WTC11 (cell line): ENCODE results near the gene GIGYF2. TPM values are rescaled to one million over a fixed set of nuclear protein-coding genes. Genes with fewer than 3 reads are reported as not detected.

Source experiments
- ATAC-seq: fragments of 200-7000 bp; cut with Tn5 transposase; 2 replicates; pipeline ENCODE4 v1.10.0; 2021; ENCODE audit warnings: mild to moderate bottlenecking, moderate library complexity
- CTCF ChIA-PET: fragments of 300-600 bp; sonication (Branson Sonifier 250); formaldehyde crosslinking; loops from one replicate; lab custom pipeline; 2021; ENCODE audit warnings: antibody characterized with exemption; lab: Charles Lee
- POLR2A ChIA-PET: fragments of 350-600 bp; sonication (Branson Sonifier 250); formaldehyde crosslinking; loops from one replicate; lab custom pipeline; 2021; ENCODE audit warnings: antibody characterized with exemption; lab: Charles Lee
- DNase-seq: peaks from one replicate; pipeline ENCODE4 v3.0.0; 2021; ENCODE audit warnings: low spot score
- H3K27ac Mint-ChIP-seq: 2 replicates; pipeline ENCODE4 v1.8.0; 2021; ENCODE audit warnings: mixed read lengths
- H3K27me3 Mint-ChIP-seq: 2 replicates; pipeline ENCODE4 v1.8.0; 2021; ENCODE audit warnings: low read depth, mild to moderate bottlenecking, moderate library complexity, mixed read lengths
- H3K36me3 Mint-ChIP-seq: 2 replicates; pipeline ENCODE4 v1.8.0; 2021; ENCODE audit warnings: mixed read lengths
- H3K4me1 Mint-ChIP-seq: 2 replicates; pipeline ENCODE4 v1.8.0; 2022; ENCODE audit warnings: mixed read lengths
- H3K4me3 Mint-ChIP-seq: 2 replicates; pipeline ENCODE4 v1.8.0; 2021; ENCODE audit warnings: mild to moderate bottlenecking, moderate library complexity, mixed read lengths
- H3K9me3 Mint-ChIP-seq: 2 replicates; pipeline ENCODE4 v1.8.0; 2021; ENCODE audit warnings: mixed read lengths
- CREM ChIP-seq: sonication (generic); formaldehyde crosslinking; IDR thresholded peaks from 2 replicates; pipeline ENCODE4 v1.8.1; 2022; ENCODE audit warnings: mild to moderate bottlenecking, missing genetic modification reagents, moderate library complexity
- ELF4 ChIP-seq: sonication (generic); formaldehyde crosslinking; IDR thresholded peaks from 2 replicates; pipeline ENCODE4 v1.8.1; 2022; ENCODE audit warnings: low read depth, mild to moderate bottlenecking, moderate library complexity, missing genetic modification reagents
- EMX1 ChIP-seq: fragments of 250-450 bp; sonication (Bioruptor Pico); IDR thresholded peaks from 2 replicates; pipeline ENCODE4 v1.8.0; 2021; ENCODE audit warnings: mild to moderate bottlenecking
- ESRRA ChIP-seq: sonication (generic); formaldehyde crosslinking; IDR thresholded peaks from 2 replicates; pipeline ENCODE4 v1.8.1; 2022; ENCODE audit warnings: mild to moderate bottlenecking, missing genetic modification reagents, borderline replicate concordance
- PREB ChIP-seq: sonication (generic); formaldehyde crosslinking; IDR thresholded peaks from 2 replicates; pipeline ENCODE4 v1.8.1; 2022; ENCODE audit warnings: mild to moderate bottlenecking, missing genetic modification reagents, moderate library complexity, borderline replicate concordance
- SMAD4 ChIP-seq: sonication (generic); formaldehyde crosslinking; IDR thresholded peaks from 2 replicates; pipeline ENCODE4 v1.8.0; 2022; ENCODE audit warnings: mild to moderate bottlenecking, missing genetic modification reagents
- TEAD4 ChIP-seq: sonication (generic); formaldehyde crosslinking; IDR thresholded peaks from 2 replicates; pipeline ENCODE4 v1.8.0; 2022; ENCODE audit warnings: mild to moderate bottlenecking, missing genetic modification reagents
- ZMAT4 ChIP-seq: fragments of 250-450 bp; sonication (Bioruptor Pico); IDR thresholded peaks from 2 replicates; pipeline ENCODE4 v1.9.0; 2021; ENCODE audit warnings: mild to moderate bottlenecking
- ZNF219 ChIP-seq: sonication (generic); formaldehyde crosslinking; IDR thresholded peaks from 2 replicates; pipeline ENCODE4 v1.8.0; 2023; ENCODE audit warnings: missing genetic modification reagents, mild to moderate bottlenecking, borderline replicate concordance
- ZNF232 ChIP-seq: sonication (generic); formaldehyde crosslinking; IDR thresholded peaks from 2 replicates; pipeline ENCODE4 v1.8.0; 2022; ENCODE audit warnings: mild to moderate bottlenecking, missing genetic modification reagents
- ZNF317 ChIP-seq: sonication (generic); formaldehyde crosslinking; IDR thresholded peaks from 2 replicates; pipeline ENCODE4 v1.8.1; 2023; ENCODE audit warnings: low read depth, mild to moderate bottlenecking, moderate library complexity, missing genetic modification reagents, borderline replicate concordance
- ZNF396 ChIP-seq: fragments of 250-450 bp; sonication (Bioruptor Pico); IDR thresholded peaks from 2 replicates; pipeline ENCODE4 v1.8.0; 2021; ENCODE audit warnings: mild to moderate bottlenecking, moderate library complexity, borderline replicate concordance
- ZNF416 ChIP-seq: fragments of 250-450 bp; sonication (Bioruptor Pico); IDR thresholded peaks from 2 replicates; pipeline ENCODE4 v1.9.0; 2021; ENCODE audit warnings: mild to moderate bottlenecking, inconsistent platforms
- total RNA-seq: library from RNA; stranded (reverse); gene quantifications from 3 replicates; pipeline ENCODE4 v1.2.3, GENCODE V29; 2021
- TF ChIP-seq, protein P1 (sequence below): sonication (generic); formaldehyde crosslinking; IDR thresholded peaks from 2 replicates; pipeline ENCODE4 v1.8.0; 2023; ENCODE audit warnings: missing genetic modification reagents, mild to moderate bottlenecking, borderline replicate concordance
- TF ChIP-seq, protein P2 (sequence below): sonication (generic); formaldehyde crosslinking; conservative IDR thresholded peaks from 2 replicates; pipeline ENCODE4 v1.8.1; 2023; ENCODE audit warnings: mild to moderate bottlenecking, low read depth, missing genetic modification reagents, moderate library complexity
- TF ChIP-seq, protein P3 (sequence below): sonication (generic); formaldehyde crosslinking; IDR thresholded peaks from 2 replicates; pipeline ENCODE4 v1.8.0; 2022; ENCODE audit warnings: mild to moderate bottlenecking, missing genetic modification reagents
- TF ChIP-seq, protein P4 (sequence below): fragments of 250-450 bp; sonication (Bioruptor Pico); IDR thresholded peaks from 2 replicates; pipeline ENCODE4 v1.9.0; 2021; ENCODE audit warnings: mild to moderate bottlenecking, borderline replicate concordance
- TF ChIP-seq, protein P5 (sequence below): sonication (generic); formaldehyde crosslinking; conservative IDR thresholded peaks from 2 replicates; pipeline ENCODE4 v1.8.1; 2022; ENCODE audit warnings: mild to moderate bottlenecking, missing genetic modification reagents

Gene GIGYF2
- total RNA-seq, 1 experiment from 2014 or later, result 53.1 TPM

GRCh38 chr2:232655392-232655791, 41.7 kb upstream of the GIGYF2 start:
- Mint-ChIP-seq H3K4me1 (peaks cover 4% of the 10 kb centered on the region), H3K4me3 (no peak overlapping the region), H3K9me3 (no peaks in the 10 kb centered on the region), H3K27me3 (no peaks in the 10 kb centered on the region), H3K27ac (no peak overlapping the region), H3K36me3 (no peaks in the 10 kb centered on the region)
- CTCF ChIA-PET, result interaction anchor here (0.8 to 1.0 kb wide), 2 partner anchors 14 to 24 kb away, joined by 3 read pairs; no protein-coding TSS in a partner anchor
- DNase-seq (no peak), ATAC-seq (no peak)
- TF ChIP-seq, protein P1, sequence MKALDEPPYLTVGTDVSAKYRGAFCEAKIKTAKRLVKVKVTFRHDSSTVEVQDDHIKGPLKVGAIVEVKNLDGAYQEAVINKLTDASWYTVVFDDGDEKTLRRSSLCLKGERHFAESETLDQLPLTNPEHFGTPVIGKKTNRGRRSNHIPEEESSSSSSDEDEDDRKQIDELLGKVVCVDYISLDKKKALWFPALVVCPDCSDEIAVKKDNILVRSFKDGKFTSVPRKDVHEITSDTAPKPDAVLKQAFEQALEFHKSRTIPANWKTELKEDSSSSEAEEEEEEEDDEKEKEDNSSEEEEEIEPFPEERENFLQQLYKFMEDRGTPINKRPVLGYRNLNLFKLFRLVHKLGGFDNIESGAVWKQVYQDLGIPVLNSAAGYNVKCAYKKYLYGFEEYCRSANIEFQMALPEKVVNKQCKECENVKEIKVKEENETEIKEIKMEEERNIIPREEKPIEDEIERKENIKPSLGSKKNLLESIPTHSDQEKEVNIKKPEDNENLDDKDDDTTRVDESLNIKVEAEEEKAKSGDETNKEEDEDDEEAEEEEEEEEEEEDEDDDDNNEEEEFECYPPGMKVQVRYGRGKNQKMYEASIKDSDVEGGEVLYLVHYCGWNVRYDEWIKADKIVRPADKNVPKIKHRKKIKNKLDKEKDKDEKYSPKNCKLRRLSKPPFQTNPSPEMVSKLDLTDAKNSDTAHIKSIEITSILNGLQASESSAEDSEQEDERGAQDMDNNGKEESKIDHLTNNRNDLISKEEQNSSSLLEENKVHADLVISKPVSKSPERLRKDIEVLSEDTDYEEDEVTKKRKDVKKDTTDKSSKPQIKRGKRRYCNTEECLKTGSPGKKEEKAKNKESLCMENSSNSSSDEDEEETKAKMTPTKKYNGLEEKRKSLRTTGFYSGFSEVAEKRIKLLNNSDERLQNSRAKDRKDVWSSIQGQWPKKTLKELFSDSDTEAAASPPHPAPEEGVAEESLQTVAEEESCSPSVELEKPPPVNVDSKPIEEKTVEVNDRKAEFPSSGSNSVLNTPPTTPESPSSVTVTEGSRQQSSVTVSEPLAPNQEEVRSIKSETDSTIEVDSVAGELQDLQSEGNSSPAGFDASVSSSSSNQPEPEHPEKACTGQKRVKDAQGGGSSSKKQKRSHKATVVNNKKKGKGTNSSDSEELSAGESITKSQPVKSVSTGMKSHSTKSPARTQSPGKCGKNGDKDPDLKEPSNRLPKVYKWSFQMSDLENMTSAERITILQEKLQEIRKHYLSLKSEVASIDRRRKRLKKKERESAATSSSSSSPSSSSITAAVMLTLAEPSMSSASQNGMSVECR (CRISPR knock-in tag), result no peak
- TF ChIP-seq ZNF416, result no peak
- POLR2A ChIA-PET, result no interaction called here

- no peaks in the 10 kb centered on the region for H3K36me3 Mint-ChIP-seq
- no peaks in the 10 kb centered on the region for H3K27me3 Mint-ChIP-seq
- no peak overlapping the region for H3K4me3 Mint-ChIP-seq
- H3K27ac Mint-ChIP-seq, result 0 out of 2 replicates have a peak overlapping the region, but pooled peaks have one; percentile 6
- DNase-seq (no peak), ATAC-seq (peak; percentile 72)
- CTCF ChIA-PET, result interaction anchor here (1.2 kb wide), 1 partner anchor 47 kb away, joined by 4 read pairs; no protein-coding TSS in a partner anchor
- TF ChIP-seq TEAD4 (CRISPR knock-in tag), result no peak
- TF ChIP-seq CREM (CRISPR knock-in tag), result no peak
- TF ChIP-seq ZMAT4 (CRISPR knock-in tag), result no peak
- no peak for TF ChIP-seq SMAD4
- TF ChIP-seq, protein P2, sequence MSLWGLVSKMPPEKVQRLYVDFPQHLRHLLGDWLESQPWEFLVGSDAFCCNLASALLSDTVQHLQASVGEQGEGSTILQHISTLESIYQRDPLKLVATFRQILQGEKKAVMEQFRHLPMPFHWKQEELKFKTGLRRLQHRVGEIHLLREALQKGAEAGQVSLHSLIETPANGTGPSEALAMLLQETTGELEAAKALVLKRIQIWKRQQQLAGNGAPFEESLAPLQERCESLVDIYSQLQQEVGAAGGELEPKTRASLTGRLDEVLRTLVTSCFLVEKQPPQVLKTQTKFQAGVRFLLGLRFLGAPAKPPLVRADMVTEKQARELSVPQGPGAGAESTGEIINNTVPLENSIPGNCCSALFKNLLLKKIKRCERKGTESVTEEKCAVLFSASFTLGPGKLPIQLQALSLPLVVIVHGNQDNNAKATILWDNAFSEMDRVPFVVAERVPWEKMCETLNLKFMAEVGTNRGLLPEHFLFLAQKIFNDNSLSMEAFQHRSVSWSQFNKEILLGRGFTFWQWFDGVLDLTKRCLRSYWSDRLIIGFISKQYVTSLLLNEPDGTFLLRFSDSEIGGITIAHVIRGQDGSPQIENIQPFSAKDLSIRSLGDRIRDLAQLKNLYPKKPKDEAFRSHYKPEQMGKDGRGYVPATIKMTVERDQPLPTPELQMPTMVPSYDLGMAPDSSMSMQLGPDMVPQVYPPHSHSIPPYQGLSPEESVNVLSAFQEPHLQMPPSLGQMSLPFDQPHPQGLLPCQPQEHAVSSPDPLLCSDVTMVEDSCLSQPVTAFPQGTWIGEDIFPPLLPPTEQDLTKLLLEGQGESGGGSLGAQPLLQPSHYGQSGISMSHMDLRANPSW (CRISPR knock-in tag), result no peak
- no peak for TF ChIP-seq ZNF396
- TF ChIP-seq, protein P3, sequence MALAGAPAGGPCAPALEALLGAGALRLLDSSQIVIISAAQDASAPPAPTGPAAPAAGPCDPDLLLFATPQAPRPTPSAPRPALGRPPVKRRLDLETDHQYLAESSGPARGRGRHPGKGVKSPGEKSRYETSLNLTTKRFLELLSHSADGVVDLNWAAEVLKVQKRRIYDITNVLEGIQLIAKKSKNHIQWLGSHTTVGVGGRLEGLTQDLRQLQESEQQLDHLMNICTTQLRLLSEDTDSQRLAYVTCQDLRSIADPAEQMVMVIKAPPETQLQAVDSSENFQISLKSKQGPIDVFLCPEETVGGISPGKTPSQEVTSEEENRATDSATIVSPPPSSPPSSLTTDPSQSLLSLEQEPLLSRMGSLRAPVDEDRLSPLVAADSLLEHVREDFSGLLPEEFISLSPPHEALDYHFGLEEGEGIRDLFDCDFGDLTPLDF, result no peak
- TF ChIP-seq PREB (CRISPR knock-in tag), result no peak
- TF ChIP-seq, protein P4, sequence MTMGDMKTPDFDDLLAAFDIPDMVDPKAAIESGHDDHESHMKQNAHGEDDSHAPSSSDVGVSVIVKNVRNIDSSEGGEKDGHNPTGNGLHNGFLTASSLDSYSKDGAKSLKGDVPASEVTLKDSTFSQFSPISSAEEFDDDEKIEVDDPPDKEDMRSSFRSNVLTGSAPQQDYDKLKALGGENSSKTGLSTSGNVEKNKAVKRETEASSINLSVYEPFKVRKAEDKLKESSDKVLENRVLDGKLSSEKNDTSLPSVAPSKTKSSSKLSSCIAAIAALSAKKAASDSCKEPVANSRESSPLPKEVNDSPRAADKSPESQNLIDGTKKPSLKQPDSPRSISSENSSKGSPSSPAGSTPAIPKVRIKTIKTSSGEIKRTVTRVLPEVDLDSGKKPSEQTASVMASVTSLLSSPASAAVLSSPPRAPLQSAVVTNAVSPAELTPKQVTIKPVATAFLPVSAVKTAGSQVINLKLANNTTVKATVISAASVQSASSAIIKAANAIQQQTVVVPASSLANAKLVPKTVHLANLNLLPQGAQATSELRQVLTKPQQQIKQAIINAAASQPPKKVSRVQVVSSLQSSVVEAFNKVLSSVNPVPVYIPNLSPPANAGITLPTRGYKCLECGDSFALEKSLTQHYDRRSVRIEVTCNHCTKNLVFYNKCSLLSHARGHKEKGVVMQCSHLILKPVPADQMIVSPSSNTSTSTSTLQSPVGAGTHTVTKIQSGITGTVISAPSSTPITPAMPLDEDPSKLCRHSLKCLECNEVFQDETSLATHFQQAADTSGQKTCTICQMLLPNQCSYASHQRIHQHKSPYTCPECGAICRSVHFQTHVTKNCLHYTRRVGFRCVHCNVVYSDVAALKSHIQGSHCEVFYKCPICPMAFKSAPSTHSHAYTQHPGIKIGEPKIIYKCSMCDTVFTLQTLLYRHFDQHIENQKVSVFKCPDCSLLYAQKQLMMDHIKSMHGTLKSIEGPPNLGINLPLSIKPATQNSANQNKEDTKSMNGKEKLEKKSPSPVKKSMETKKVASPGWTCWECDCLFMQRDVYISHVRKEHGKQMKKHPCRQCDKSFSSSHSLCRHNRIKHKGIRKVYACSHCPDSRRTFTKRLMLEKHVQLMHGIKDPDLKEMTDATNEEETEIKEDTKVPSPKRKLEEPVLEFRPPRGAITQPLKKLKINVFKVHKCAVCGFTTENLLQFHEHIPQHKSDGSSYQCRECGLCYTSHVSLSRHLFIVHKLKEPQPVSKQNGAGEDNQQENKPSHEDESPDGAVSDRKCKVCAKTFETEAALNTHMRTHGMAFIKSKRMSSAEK (CRISPR knock-in tag), result no peak
- TF ChIP-seq ZNF232 (CRISPR knock-in tag), result no peak
- TF ChIP-seq, protein P5, sequence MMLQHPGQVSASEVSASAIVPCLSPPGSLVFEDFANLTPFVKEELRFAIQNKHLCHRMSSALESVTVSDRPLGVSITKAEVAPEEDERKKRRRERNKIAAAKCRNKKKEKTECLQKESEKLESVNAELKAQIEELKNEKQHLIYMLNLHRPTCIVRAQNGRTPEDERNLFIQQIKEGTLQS (CRISPR knock-in tag), result no peak
- TF ChIP-seq ESRRA (CRISPR knock-in tag), result no peak
- TF ChIP-seq EMX1 (CRISPR knock-in tag), result no peak
- TF ChIP-seq ZNF317 (CRISPR knock-in tag), result no peak
- no peak for TF ChIP-seq ZNF219 (CRISPR knock-in tag)
- TF ChIP-seq ELF4 (CRISPR knock-in tag), result no peak
- H3K4me1 Mint-ChIP-seq, result no peaks in the 10 kb centered on the region; the same call in 1 of the 2 replicates
- peaks cover 4% of the 10 kb centered on the region for H3K9me3 Mint-ChIP-seq
- POLR2A ChIA-PET, result no interaction called here
Observed at GRCh38 chr2:232658217-232658785, 38.8 kb upstream of the GIGYF2 start.
